GM12873 (cell line): ENCODE data around the gene DSG2.

Experiments used
- CTCF ChIP-seq: IDR thresholded peaks from 2 replicates; pipeline ENCODE4 v1.5.1; 2012; ENCODE audit warnings: low read depth, mild to moderate bottlenecking, moderate library complexity, low read length, control low read depth; ENCODE audit not compliant: insufficient read depth; ENCODE audit errors: missing control alignments

Gene DSG2

GRCh38 chr18:31572368-31572767, 74.4 kb downstream of the DSG2 start:
- TF ChIP-seq CTCF, result no peak

DNA sequence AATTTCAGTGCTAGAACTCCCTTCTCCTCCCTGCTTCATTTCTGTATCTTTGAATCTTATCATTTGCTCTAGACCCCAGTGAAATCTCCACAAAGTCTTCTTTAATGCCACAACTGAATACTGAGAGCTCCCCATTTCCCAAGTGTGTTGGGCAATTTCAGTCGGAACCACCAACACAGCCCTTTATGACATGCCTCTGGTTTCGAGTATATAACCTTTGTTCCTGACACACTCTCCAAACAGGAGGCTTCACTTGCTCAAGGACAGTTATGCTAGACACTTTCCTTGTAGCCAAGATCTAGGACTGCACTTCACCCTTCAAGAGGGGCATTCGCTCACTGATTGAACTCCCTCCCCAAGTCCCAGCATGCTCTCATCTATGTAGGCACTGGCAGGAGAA, 75.1 kb downstream of the DSG2 start:
- TF ChIP-seq CTCF, result no peak

DNA sequence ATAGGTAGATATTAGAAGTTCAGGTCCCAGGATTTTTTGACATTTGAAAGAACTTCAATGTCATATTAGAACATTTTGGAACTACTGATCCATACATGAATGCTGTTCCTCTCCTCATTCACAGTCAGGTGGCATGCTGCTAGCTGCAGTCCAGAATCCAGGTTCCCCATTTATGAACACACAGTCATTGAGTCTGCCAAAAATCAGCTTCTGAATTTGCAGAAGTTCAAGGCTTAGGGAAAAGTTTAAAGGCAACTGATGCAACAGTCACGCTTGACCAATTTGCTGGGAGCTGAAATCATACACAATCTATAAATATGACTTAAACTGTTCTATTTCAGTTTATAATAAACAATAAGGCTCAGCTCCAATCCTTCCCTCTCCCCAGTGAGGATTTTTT, 76.4 kb downstream of the DSG2 start:
- TF ChIP-seq CTCF, result no peak

DNA sequence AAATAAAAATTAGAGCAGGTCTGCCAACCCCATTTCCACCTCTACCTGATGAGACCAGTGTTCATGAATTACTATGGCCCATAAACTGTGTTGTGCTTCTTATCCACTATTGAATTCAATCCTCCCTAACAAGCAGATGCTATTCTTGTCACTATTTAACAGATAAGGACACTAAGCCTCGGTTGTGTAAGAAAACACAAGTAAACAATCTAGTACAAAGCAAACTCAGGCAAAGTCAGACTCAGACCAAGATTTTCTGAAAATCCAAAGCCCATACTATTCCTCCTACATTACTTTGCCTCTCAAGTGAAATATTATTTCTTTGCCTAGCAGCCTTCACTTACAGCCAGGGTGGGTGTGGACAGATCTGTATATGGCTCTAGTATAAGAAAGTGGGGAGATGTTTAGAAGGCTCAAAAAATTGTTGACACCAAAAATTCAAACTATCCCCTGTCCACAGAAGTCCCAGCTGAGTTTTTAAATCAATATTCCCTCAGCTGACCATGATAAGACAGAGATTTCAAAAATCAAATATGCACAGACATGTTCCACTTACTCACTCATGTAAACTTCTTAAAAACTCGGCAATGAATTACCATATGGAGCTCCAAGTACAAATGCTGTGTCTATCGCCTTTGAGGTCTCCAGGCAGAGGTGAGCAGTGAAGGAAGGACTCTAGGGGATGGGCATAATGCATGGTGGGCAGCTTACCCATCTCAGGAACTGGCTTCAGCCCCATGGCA, 77.7 kb downstream of the DSG2 start:
- TF ChIP-seq CTCF, result no peak

DNA sequence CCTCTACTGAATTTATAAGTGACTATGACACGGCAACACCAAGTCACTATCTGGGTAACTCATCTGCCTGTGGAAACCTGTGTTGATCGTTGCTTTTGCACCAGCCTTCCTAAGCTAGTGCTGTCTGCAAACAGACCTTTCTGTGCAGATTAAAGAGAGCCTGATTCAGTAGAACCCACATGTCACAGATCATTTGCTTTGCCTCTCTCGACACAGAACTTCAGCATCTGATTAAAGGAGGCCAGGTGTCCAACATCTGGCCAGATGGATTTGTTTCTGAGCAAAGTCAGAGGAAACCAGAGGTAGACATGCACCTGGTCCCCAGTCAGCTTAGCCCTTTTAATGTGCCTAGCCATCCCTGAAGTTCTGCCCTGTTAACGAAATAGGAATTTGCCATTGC, 78.7 kb downstream of the DSG2 start:
- TF ChIP-seq CTCF, result no peak

- no peak for TF ChIP-seq CTCF
These were observed 79.2 kb downstream of the DSG2 start for GRCh38 chr18:31577195-31577594.

GRCh38 chr18:31578126-31578525, 80.1 kb downstream of the DSG2 start:
- no peak for TF ChIP-seq CTCF

- no peak for TF ChIP-seq CTCF
These were observed 81.4 kb downstream of the DSG2 start for GRCh38 chr18:31579375-31579774.
